IMR-90 (cell line): ENCODE results near the gene DUOX1.

Experiments used
- CEBPB ChIP-seq: IDR thresholded peaks from 2 replicates; pipeline ENCODE4 v1.6.1; 2012; ENCODE audit warnings: low read depth, low read length, improper control_type of control experiment
- CTCF ChIP-seq: conservative IDR thresholded peaks from 2 replicates; pipeline ENCODE4 v1.5.1; 2012; ENCODE audit warnings: mild to moderate bottlenecking, low read depth, low read length, improper control_type of control experiment
- MAZ ChIP-seq: IDR thresholded peaks from 2 replicates; pipeline ENCODE4 v1.6.1; 2012; ENCODE audit warnings: low read depth, mild to moderate bottlenecking, low read length, improper control_type of control experiment, moderate library complexity, borderline replicate concordance
- POLR2A ChIP-seq: IDR thresholded peaks from 2 replicates; pipeline ENCODE4 v1.6.1; 2012; ENCODE audit warnings: mild to moderate bottlenecking, low read depth, low read length
- RAD21 ChIP-seq: IDR thresholded peaks from 2 replicates; pipeline ENCODE4 v1.6.1; 2012; ENCODE audit warnings: low read length, improper control_type of control experiment
- RFX5 ChIP-seq: IDR thresholded peaks from 2 replicates; pipeline ENCODE4 v1.8.0; 2012; ENCODE audit warnings: low read depth, mild to moderate bottlenecking, low read length, moderate library complexity

- TF ChIP-seq CTCF, result no peak
- no peak for TF ChIP-seq RFX5
- TF ChIP-seq POLR2A, result no peak
- TF ChIP-seq CEBPB, result no peak
- TF ChIP-seq MAZ, result no peak
- no peak for TF ChIP-seq RAD21
Observed at GRCh38 chr15:45138814-45139765, 9.3 kb downstream of the DUOX1 start.
